SK-N-SH (cell line): ENCODE results near the gene PTPN2. TPM values are rescaled to one million over a fixed set of nuclear protein-coding genes. Genes with fewer than 3 reads are reported as not detected.
A peak's percentile ranks its signal among the peaks of the same experiment; 100 is the strongest.

Experiments used
- CTCF ChIA-PET: fragments of 300-600, 350-600 bp; formaldehyde crosslinking; extraction: SDS; loops from one replicate; lab custom pipeline; 2021; lab: Yijun Ruan, JAX
- POLR2A ChIA-PET: fragments of 350-600 bp; sonication (Branson Sonifier 250); formaldehyde crosslinking; extraction: SDS; loops from one replicate; lab custom pipeline; 2020; ENCODE audit warnings: antibody characterized with exemption, inconsistent platforms; lab: Yijun Ruan, JAX
- DNase-seq: peaks from one replicate; pipeline ENCODE4 v3.0.0; 2012
- H2AFZ ChIP-seq: fragments of 200-600 bp; sonication (generic); 2 replicates; pipeline ENCODE4 v1.8.1; 2016; ENCODE audit warnings: antibody characterized with exemption, mild to moderate bottlenecking, low read depth
- H3F3A ChIP-seq: fragments of 200-600 bp; sonication (generic); replicated peaks from 2 replicates; pipeline ENCODE3; 2016; ENCODE audit warnings: antibody characterized with exemption, mild to moderate bottlenecking; ENCODE audit not compliant: insufficient read depth
- H3K27ac ChIP-seq, 2 experiments: fragments of 200-500 bp in 1 of 2; fragments of 200-600 bp in 1 of 2; sonication (Bioruptor generic) in 1 of 2; sonication (generic), shearing (Covaris generic) in 1 of 2; 2 replicates each; pipeline versions ENCODE4 v1.5.1 to v1.6.1; 2014 to 2016; ENCODE audit warnings: low read depth in 2 of 2, inconsistent platforms in 1 of 2, low read length in 1 of 2, mild to moderate bottlenecking in 1 of 2, mixed read lengths in 1 of 2
- H3K27me3 ChIP-seq: fragments of 200-600 bp; sonication (generic), shearing (Covaris generic); 2 replicates; pipeline ENCODE4 v1.6.1; 2016; ENCODE audit warnings: mixed run types; ENCODE audit not compliant: insufficient read depth
- H3K36me3 ChIP-seq, 2 experiments: fragments of 200-500 bp in 1 of 2; fragments of 200-600 bp in 1 of 2; sonication (Bioruptor generic) in 1 of 2; sonication (generic) in 1 of 2; replicated peaks in 1 of 2; 2 replicates each; pipeline versions ENCODE3 to v1.5.1; 2014 to 2016; ENCODE audit warnings: low read length in 1 of 2, mild to moderate bottlenecking in 1 of 2; ENCODE audit not compliant: insufficient read depth in 2 of 2, control insufficient read depth in 1 of 2
- H3K4me1 ChIP-seq, 2 experiments: fragments of 200-500 bp in 1 of 2; fragments of 200-600 bp in 1 of 2; sonication (Bioruptor generic) in 1 of 2; sonication (generic), shearing (Covaris generic) in 1 of 2; 2 replicates each; pipeline versions ENCODE4 v1.5.1 to v1.6.1; 2014 to 2016; ENCODE audit warnings: low read depth in 1 of 2, low read length in 1 of 2, mixed run types in 1 of 2; ENCODE audit not compliant: insufficient read depth in 2 of 2, control insufficient read depth in 1 of 2
- H3K4me2 ChIP-seq: fragments of 200-600 bp; sonication (generic), shearing (Covaris generic); 2 replicates; pipeline ENCODE4 v1.6.1; 2017; ENCODE audit warnings: mixed run types
- H3K4me3 ChIP-seq, 2 experiments: fragments of 200-500 bp in 1 of 2; fragments of 200-600 bp in 1 of 2; sonication (Bioruptor generic) in 1 of 2; sonication (generic), shearing (Covaris generic) in 1 of 2; 2 replicates each; pipeline versions ENCODE4 v1.5.1 to v1.8.1; 2014 to 2016; ENCODE audit warnings: low read depth in 2 of 2, inconsistent platforms in 1 of 2, low read length in 1 of 2, mild to moderate bottlenecking in 1 of 2, mixed read lengths in 1 of 2, moderate library complexity in 1 of 2
- H3K79me2 ChIP-seq: fragments of 200-600 bp; sonication (generic); 2 replicates; pipeline ENCODE4 v1.8.1; 2017; ENCODE audit warnings: mild to moderate bottlenecking; ENCODE audit not compliant: insufficient read depth
- H3K9ac ChIP-seq: fragments of 200-600 bp; sonication (generic); 2 replicates; pipeline ENCODE4 v1.6.1; 2017; ENCODE audit warnings: mixed run types
- H3K9me2 ChIP-seq: fragments of 200-600 bp; sonication (generic); 2 replicates; pipeline ENCODE4 v1.6.1; 2017; ENCODE audit warnings: mixed run types
- H3K9me3 ChIP-seq: fragments of 200-600 bp; sonication (generic); 2 replicates; pipeline ENCODE4 v1.6.1; 2017; ENCODE audit warnings: mixed run types, mild to moderate bottlenecking, moderate library complexity
- H4K20me1 ChIP-seq: fragments of 200-600 bp; sonication (generic); 2 replicates; pipeline ENCODE4 v1.6.1; 2017; ENCODE audit warnings: mild to moderate bottlenecking, mixed run types; ENCODE audit not compliant: insufficient read depth
- FOXM1 ChIP-seq: IDR thresholded peaks from 2 replicates; pipeline ENCODE4 v1.4.0; 2012; ENCODE audit warnings: low read depth, mild to moderate bottlenecking
- NRF1 ChIP-seq: IDR thresholded peaks from 2 replicates; pipeline ENCODE4 v1.6.1; 2012; ENCODE audit warnings: low read depth, mild to moderate bottlenecking, low read length
- TEAD4 ChIP-seq: IDR thresholded peaks from 2 replicates; pipeline ENCODE4 v1.4.0; 2012; ENCODE audit warnings: mild to moderate bottlenecking, borderline replicate concordance; ENCODE audit not compliant: insufficient read depth
- WGBS: methylation state at CpG from one replicate; pipeline ENCODE4 v1.1.6; 2017; ENCODE audit warnings: low lambda C conversion rate; 5-methylcytosine and 5-hydroxymethylcytosine counted together
- polyA plus RNA-seq, 3 experiments: library from polyadenylated mRNA; depleted of rRNA; stranded (reverse); fragments of >200 nt; gene quantifications; 2 replicates each; pipeline ENCODE4 v1.2.3, GENCODE V29; 2012
- TF ChIP-seq, protein P1 (sequence below): IDR thresholded peaks from 2 replicates; pipeline ENCODE4; 2012
- TF ChIP-seq, protein P2 (sequence below): fragments of 200-600 bp; sonication (generic); IDR thresholded peaks from 2 replicates; pipeline ENCODE4 v1.6.1; 2017; ENCODE audit warnings: antibody characterized with exemption, mild to moderate bottlenecking, moderate library complexity

The PTPN2 gene
- polyA plus RNA-seq, 1 of the 3 experiments (the other 2 are of a cell fraction): 11.2 TPM

DNA sequence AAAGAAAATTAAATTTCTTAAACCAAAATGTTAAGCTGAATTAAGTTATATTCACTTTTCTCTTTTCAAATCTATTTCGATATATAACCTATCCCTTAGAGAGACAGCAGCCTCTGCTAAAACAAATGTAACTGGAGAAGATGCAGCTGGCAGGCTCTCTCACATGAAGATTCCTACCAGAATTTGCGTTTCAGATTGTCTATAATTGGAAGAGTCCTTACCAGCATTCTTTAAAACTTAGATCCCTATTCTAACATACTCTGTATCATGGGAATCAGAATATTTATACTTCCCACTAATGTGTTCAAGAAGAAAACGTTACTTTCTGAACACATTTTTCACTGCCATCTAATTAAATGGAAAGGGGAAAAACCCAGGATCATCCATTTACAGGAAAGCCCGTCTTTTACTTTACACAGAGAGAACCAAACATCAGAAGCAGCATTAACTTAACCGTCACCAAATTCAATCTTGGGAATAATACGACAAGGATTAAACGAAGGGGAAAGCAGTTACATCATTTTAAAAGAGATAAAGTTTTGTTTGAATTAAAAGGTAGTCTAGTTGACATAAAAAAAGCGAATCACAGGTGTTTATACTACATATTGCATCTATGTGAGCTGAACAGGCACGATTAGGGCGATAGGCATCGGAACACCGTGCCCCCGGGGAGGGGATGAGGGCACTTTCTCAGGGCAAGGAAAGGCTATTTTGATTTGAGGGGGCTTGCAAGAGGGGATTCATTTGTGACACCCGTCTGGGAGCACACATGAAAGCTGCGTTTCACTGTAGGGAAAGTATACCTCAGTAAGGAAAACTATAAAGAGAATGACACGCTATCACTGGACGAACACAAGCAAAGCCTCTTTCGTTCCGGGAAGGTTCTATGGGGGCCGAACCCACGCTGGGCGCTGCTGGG, 1.3 kb downstream of the PTPN2 start:
- Histone ChIP-seq H3K9ac (peak overlapping the region; percentile 93), H4K20me1 (peaks cover 17% of the 10 kb centered on the region), H3K9me2 (no peaks in the 10 kb centered on the region), H3K79me2 (peaks cover 59% of the 10 kb centered on the region), H3K4me3 (peak overlapping the region; percentile 85 to 93), H3F3A (peaks cover 8% of the 10 kb centered on the region), H3K27me3 (no peaks in the 10 kb centered on the region), H2AFZ (peak overlapping the region; percentile 44; the same call in 1 of the 2 replicates), H3K9me3 (no peaks in the 10 kb centered on the region), H3K27ac (peak overlapping the region; percentile 96 to 99; a peak in 3 of 4 replicates), H3K4me1 (peaks cover 0 to 10% of the 10 kb centered on the region in 2 experiments; a peak in 2 of 4 replicates), H3K4me2 (peak overlapping the region; percentile 86), H3K36me3 (no peaks in the 10 kb centered on the region)
- 7% methylated on average over 22 of the region's 22 CpGs for WGBS
- peak; percentile 39 for DNase-seq
- ChIA-PET POLR2A (interaction anchor here (0.6 to 1.5 kb wide), 13 partner anchors 18 to 810 kb away, joined by 3 to 5 read pairs (median 3); partner anchors contain the start of genes CEP76, PRELID3A and SEH1L), CTCF (interaction anchor here (0.9 to 1.5 kb wide), 3 partner anchors 52 to 156 kb away, joined by 4 to 5 read pairs (median 4); no protein-coding TSS in a partner anchor)
- TF ChIP-seq, protein P1, sequence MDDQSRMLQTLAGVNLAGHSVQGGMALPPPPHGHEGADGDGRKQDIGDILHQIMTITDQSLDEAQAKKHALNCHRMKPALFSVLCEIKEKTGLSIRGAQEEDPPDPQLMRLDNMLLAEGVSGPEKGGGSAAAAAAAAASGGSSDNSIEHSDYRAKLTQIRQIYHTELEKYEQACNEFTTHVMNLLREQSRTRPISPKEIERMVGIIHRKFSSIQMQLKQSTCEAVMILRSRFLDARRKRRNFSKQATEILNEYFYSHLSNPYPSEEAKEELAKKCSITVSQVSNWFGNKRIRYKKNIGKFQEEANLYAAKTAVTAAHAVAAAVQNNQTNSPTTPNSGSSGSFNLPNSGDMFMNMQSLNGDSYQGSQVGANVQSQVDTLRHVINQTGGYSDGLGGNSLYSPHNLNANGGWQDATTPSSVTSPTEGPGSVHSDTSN: no peak
- TF ChIP-seq FOXM1 (no peak), NRF1 (no peak)
- TF ChIP-seq, protein P2, sequence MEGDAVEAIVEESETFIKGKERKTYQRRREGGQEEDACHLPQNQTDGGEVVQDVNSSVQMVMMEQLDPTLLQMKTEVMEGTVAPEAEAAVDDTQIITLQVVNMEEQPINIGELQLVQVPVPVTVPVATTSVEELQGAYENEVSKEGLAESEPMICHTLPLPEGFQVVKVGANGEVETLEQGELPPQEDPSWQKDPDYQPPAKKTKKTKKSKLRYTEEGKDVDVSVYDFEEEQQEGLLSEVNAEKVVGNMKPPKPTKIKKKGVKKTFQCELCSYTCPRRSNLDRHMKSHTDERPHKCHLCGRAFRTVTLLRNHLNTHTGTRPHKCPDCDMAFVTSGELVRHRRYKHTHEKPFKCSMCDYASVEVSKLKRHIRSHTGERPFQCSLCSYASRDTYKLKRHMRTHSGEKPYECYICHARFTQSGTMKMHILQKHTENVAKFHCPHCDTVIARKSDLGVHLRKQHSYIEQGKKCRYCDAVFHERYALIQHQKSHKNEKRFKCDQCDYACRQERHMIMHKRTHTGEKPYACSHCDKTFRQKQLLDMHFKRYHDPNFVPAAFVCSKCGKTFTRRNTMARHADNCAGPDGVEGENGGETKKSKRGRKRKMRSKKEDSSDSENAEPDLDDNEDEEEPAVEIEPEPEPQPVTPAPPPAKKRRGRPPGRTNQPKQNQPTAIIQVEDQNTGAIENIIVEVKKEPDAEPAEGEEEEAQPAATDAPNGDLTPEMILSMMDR: no peak

DNA sequence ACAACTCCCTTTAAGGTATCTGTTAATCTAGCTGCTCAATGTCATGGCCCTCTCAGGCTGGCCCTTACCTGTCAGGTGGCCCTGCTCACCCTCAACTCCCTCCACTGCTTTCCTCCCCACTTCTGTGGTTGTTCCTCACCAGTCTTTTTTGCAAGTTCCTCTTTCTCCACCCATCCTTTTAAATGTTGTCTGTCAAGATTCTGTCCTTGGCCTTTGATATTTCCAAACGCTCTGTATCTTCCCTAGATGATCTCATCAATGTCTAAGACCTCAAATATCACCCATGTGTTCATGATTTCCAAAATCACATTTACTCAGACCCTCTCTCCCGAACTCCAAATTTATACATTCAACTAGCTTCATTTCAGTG, 3.5 kb downstream of the PTPN2 start:
- no peak overlapping the region for H3K9ac ChIP-seq
- H3F3A ChIP-seq: peaks cover 4% of the 10 kb centered on the region
- H3K79me2 ChIP-seq: peaks cover 80% of the 10 kb centered on the region
- H3K9me3 ChIP-seq: no peaks in the 10 kb centered on the region
- no peak overlapping the region for H2AFZ ChIP-seq
- WGBS: 89% methylated on average over 2 of the region's 2 CpGs
- H3K4me2 ChIP-seq: no peak overlapping the region
- ChIA-PET POLR2A (no interaction called here), CTCF (interaction anchor here (1.1 to 1.2 kb wide), 2 partner anchors 18 to 54 kb away, joined by 3 to 5 read pairs; no protein-coding TSS in a partner anchor)
- TF ChIP-seq TEAD4: no peak
- no peaks in the 10 kb centered on the region for H3K9me2 ChIP-seq
- H3K4me1 ChIP-seq: peaks cover 0 to 10% of the 10 kb centered on the region in 2 experiments; a peak in 2 of 4 replicates
- H3K36me3 ChIP-seq: peaks cover 0 to 3% of the 10 kb centered on the region in 2 experiments
- no peaks in the 10 kb centered on the region for H3K27me3 ChIP-seq
- no peak for DNase-seq
- H4K20me1 ChIP-seq: peaks cover 17% of the 10 kb centered on the region
- no peak overlapping the region for H3K4me3 ChIP-seq
- no peak overlapping the region for H3K27ac ChIP-seq
